Measurements from ENCODE around the gene FBXO7.

FBXO7 gene

DNA sequence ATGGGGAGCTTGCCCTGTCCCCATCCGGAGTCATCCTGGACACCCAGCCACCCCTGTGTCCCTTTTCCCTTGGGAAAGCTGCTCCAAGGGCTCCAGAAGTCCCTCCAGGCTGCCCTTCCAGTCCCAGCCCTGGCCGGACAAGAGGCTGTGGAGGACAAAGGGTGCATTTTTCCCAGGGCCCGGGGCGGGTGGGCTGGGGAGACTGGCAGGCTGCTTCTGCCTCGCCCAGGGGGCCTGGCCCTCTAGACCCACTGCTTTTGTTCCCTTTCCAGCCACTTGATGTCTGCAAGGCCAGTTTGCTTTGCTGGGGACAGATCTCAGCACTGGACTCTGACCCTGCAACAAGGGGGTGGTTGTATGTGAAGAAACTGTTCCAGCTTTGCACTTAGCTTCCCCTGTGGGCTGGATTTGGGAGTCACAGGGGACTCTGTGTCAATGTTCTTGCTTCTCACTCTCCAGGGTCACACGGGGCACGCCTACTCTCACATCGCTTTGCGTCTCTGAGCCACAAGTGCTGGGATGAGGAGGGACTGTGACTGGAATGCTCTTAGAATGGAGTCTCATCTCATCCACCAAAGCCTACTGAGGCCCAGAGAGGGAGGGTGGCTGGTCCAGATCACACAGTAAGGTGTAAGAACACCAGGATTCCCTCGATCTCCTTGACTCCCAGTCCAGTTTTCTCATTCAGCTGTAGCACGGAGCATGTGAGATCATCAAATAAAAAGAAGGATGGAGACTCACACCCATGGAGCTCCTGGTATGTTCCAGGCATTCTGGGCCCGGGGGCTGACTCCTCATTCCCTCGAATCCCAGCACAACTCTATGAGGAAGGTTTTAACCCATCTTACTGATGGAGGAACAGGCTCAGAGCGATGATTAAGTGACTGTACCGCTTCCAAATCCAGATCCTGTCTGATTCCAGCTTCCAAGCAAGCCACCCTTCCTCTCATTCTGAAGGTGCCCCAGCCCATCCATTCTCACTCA is 59.9 kb downstream of the FBXO7 start:
- no peak for TF ChIP-seq POLR2AphosphoS5 (IDR thresholded peaks at IDR 0.05; ENCODE audit: low read depth, low read length)
- TF ChIP-seq TAF1 (IDR thresholded peaks at IDR 0.05; ENCODE audit: borderline replicate concordance, low read depth, low read length): no peak
- no peak for TF ChIP-seq POLR2A (IDR thresholded peaks at IDR 0.05; ENCODE audit: low read depth, low read length)
- DNase-seq (ENCODE audit: insufficient read length) (no peak), FAIRE-seq (no peak)

DNA sequence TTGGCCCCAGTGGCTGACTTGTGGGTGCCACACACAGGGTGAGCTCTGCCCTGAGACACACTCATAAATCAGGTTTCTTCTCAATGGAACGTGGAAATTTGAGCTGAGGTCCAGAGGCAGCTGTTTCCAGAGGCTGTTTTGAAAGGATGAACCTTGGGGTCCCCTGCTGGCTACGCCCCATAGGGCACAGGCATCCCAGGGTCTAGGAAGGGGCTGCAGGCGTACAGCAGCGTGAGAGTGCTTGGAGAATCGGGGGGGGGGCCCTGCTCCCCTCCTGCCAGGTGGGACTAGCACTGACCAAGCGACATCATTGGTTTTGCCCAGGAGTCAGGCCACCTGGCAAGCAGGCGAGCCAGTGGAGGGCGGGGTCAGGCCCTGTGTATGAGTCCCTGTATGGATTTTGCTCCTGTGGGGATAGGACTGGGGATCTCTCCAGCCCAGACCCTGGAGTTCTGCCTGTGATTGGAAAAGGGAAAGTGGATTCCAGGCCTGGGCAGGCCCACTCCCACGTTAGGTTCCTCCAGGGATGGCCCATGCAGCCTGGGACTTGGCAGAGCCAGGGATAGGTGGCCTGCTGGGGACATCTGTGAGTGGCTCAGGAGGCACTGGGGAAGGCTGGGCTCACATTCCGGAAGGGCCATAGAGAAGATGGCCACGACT is 61.0 kb downstream of the FBXO7 start:
- DNase-seq (ENCODE audit: insufficient read length): no peak
- TF ChIP-seq POLR2A (IDR thresholded peaks at IDR 0.05; ENCODE audit: low read depth, low read length) (no peak), TAF1 (IDR thresholded peaks at IDR 0.05; ENCODE audit: borderline replicate concordance, low read depth, low read length) (no peak), POLR2AphosphoS5 (IDR thresholded peaks at IDR 0.05; ENCODE audit: low read depth, low read length) (no peak)
- FAIRE-seq: no peak

DNA sequence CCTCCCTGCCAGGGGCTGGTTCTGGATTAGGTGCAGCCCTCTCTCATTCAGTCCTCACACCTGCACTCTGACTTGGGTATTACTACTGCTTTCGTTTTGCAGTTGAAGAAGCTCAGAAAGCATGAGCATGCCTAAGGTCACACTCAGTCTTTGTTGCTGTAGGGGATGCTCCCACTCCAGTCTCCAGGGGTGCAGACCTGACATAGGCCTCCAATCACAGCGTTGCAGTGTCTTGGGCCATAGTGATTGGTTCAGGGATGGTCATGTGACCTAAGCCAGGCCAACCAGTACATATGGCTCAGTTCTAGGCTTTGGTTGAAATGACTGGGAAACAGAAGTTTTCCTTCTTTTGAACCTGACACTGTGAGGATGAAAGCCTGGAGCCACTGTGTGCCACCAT is 61.7 kb downstream of the FBXO7 start:
- no peak for DNase-seq (ENCODE audit: insufficient read length)
- no peak for TF ChIP-seq POLR2A (IDR thresholded peaks at IDR 0.05; ENCODE audit: low read depth, low read length)
- no peak for TF ChIP-seq TAF1 (IDR thresholded peaks at IDR 0.05; ENCODE audit: borderline replicate concordance, low read depth, low read length)
- no peak for TF ChIP-seq POLR2AphosphoS5 (IDR thresholded peaks at IDR 0.05; ENCODE audit: low read depth, low read length)
- no peak for FAIRE-seq

DNA sequence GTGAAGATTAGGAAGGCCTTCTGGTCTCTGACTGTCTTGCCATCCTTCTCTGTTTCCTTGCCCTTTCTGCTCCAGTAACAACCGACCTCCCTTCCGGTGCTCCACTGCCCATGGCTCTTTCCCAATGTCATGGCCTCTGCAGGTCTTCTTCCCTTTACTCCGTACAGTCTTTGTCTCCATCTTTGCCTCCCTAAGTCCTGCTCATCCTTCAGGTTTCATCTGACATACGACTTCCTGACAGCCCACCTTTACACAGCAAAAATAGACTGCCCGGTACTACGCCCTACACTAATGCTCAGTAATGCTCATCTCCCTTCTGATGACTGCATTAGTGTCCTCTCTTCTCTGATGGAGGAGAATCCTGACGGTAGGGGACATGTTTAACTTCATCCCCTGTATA is 63.9 kb downstream of the FBXO7 start:
- no peak for TF ChIP-seq POLR2A (IDR thresholded peaks at IDR 0.05; ENCODE audit: low read depth, low read length)
- no peak for TF ChIP-seq TAF1 (IDR thresholded peaks at IDR 0.05; ENCODE audit: borderline replicate concordance, low read depth, low read length)
- TF ChIP-seq POLR2AphosphoS5 (IDR thresholded peaks at IDR 0.05; ENCODE audit: low read depth, low read length): no peak
- FAIRE-seq (no peak), DNase-seq (ENCODE audit: insufficient read length) (no peak)

DNA sequence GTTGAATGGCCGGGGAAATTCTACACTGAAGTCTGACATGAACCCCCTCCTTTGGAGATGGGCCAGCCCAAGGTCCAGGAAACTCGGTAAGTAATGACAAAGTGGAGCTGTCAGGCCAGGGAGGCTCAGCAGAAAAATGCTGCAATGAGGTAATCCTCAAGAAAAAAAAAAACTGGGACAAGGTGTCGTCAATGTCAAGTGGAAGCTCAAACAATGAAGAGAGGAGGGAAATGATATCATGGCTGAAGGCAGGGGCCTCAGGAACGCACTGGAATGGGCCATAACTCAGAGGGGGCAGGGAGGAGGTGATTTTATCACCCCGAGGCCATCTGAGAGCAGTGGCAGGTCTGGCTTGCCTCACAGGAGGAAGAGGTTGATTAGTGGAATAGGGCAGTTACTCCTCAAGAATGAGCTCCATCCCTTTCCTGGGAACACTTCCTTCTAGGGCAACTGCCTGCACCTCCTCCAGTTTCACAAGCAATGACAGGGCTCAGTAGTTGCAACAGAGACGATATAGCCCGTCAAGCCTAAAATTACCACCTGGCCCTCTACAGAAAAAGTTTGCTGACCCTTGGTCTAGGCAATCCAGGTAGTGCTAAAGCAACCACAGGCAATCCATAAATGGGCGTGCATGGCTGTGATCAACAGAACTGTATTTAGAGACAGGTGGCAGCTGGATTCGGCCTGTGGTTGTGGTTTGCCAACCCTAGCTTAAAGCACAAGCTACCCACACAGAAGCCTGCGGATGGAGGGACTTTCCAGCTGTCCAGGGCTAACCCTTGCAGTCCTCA is 65.2 kb downstream of the FBXO7 start:
- DNase-seq (ENCODE audit: insufficient read length) (no peak), FAIRE-seq (no peak)
- no peak for TF ChIP-seq POLR2A (IDR thresholded peaks at IDR 0.05; ENCODE audit: low read depth, low read length)
- no peak for TF ChIP-seq POLR2AphosphoS5 (IDR thresholded peaks at IDR 0.05; ENCODE audit: low read depth, low read length)
- no peak for TF ChIP-seq TAF1 (IDR thresholded peaks at IDR 0.05; ENCODE audit: borderline replicate concordance, low read depth, low read length)

DNA sequence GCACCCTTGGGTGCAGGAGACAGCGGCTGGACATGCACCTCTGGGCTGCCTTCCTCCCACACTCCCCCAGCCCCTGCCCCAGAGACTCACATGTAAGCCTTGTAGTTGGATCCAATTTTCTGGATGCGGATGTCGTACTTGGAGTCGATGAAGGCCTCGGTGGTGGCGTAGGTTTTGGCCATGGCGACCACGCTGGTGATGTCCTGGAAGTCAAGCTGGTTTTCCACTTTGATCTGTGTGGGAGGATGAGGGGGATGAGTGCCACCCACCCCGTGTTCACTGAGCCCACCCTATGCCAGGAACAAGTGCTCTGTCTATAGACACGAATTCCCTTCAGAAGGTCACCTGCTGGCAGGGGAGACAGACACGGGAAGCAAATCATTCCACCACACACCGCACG is 66.9 kb downstream of the FBXO7 start:
- FAIRE-seq (no peak), DNase-seq (ENCODE audit: insufficient read length) (no peak)
- TF ChIP-seq TAF1 (IDR thresholded peaks at IDR 0.05; ENCODE audit: borderline replicate concordance, low read depth, low read length) (no peak), POLR2AphosphoS5 (IDR thresholded peaks at IDR 0.05; ENCODE audit: low read depth, low read length) (no peak), POLR2A (IDR thresholded peaks at IDR 0.05; ENCODE audit: low read depth, low read length) (no peak)

DNA sequence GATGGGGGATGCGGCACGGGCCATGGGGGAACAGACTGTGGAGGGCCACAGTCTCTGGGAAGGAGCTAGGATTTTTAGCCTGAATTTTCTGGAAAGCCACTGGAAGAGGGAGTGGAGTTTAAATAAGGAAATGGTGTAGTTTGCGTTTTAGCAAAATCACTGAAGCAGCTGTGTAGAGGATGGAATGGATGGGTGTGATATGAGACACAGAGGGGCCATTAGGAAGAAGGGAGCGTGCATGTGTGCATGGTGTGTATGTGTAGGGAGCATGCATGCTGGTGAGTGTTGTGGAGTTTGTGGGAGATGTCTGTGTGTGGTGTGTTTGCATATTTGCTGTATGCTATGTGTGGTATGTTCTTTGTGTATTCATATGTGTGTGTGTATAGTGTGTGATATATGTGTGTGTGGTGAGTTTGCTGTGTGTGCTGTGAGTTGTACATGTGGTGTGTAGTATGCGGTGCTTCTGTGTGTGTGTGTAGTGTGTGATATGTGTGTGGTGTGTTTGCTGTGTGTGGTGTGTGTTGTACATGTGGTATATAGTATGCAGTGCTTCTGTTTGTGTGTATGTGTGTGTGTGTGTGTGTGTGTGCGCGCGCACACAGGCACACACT is 67.6 kb downstream of the FBXO7 start:
- DNase-seq (ENCODE audit: insufficient read length): no peak
- FAIRE-seq: no peak
- no peak for TF ChIP-seq POLR2AphosphoS5 (IDR thresholded peaks at IDR 0.05; ENCODE audit: low read depth, low read length)
- no peak for TF ChIP-seq TAF1 (IDR thresholded peaks at IDR 0.05; ENCODE audit: borderline replicate concordance, low read depth, low read length)
- no peak for TF ChIP-seq POLR2A (IDR thresholded peaks at IDR 0.05; ENCODE audit: low read depth, low read length)

DNA sequence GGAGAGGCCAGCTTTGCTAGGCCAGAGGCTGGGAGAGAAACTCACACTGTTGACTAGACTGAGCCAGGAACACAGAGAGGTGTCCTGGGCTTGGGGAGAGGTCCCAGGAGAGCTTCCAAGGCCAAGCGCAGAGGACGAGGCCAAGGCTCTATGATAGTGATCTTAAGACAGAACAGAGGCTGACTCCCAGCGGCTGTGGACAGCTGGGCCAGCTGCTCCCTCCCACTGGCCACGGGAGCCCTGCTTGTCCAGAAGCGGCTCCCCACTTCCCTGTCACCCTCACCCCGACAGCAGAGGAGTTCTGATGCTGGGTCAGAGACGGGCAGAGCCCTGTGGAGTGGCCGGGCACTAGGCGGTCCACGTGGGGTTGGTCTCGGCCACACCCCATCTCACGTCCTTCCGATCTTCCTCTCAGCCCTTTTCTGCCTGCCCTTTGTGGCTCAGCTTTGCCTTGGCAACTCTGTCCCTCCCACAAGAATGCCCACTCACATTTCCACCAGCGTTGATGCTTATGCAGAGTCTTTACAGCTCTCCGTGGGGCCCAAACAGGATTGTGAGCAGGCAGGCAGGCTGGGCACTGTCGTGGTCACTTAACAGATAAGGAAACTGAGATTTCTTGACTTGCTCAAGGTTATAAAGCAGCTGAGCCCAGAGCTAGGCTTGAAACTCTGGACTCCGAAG is 68.2 kb downstream of the FBXO7 start:
- FAIRE-seq (no peak), DNase-seq (ENCODE audit: insufficient read length) (no peak)
- TF ChIP-seq POLR2AphosphoS5 (IDR thresholded peaks at IDR 0.05; ENCODE audit: low read depth, low read length) (no peak), TAF1 (IDR thresholded peaks at IDR 0.05; ENCODE audit: borderline replicate concordance, low read depth, low read length) (no peak), POLR2A (IDR thresholded peaks at IDR 0.05; ENCODE audit: low read depth, low read length) (no peak)

DNA sequence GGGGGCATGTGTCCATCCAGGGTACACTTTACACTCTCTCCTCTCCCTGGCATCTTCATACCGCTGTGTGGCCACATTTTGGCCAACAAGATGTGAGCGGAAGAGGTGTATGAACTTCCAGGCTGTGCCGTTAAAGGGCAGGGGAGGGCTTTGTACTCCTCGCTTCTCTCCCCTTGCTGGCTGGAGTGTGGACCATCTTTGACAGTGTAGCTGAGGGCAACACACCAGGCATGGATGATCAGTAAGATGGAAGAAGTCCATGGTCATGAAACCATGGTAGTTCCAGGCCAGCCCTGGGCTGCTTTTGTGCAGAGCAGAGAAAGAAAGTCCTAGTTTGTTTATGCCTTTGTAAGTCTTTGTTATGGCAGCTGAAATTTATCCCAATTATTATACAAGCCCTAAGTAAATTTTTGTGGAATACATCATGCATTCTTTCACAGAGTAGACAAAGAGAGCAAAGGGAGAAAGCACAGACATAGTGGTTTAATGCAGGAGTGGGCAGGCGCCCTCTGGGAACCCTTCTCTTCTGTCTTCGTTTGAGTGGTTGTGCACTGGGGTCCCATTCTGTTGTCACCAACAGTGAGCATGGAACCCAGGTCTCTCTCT is 70.4 kb downstream of the FBXO7 start:
- DNase-seq (ENCODE audit: insufficient read length): no peak
- TF ChIP-seq POLR2AphosphoS5 (IDR thresholded peaks at IDR 0.05; ENCODE audit: low read depth, low read length): no peak
- TF ChIP-seq TAF1 (IDR thresholded peaks at IDR 0.05; ENCODE audit: borderline replicate concordance, low read depth, low read length): no peak
- TF ChIP-seq POLR2A (IDR thresholded peaks at IDR 0.05; ENCODE audit: low read depth, low read length): no peak
- no peak for FAIRE-seq

DNA sequence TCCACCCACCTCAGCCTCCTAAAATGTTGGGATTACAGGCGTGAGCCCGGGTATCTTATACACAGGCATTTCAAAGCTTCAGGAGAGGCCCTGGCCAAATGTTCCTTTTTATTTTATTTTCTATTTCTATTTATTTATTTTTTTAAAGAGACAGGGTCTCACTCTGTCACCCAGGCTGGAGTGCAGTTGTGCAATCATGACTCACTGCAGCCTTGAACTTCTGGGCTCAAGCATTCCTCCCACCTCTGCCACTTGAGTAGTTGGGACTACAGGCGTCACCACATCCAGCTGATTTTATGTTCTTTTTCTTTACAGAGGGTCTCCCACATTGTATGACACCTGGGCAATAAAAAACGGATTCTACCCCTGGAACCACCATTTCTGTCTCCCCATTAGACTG is 71.2 kb downstream of the FBXO7 start:
- TF ChIP-seq POLR2A (IDR thresholded peaks at IDR 0.05; ENCODE audit: low read depth, low read length) (no peak), POLR2AphosphoS5 (IDR thresholded peaks at IDR 0.05; ENCODE audit: low read depth, low read length) (no peak), TAF1 (IDR thresholded peaks at IDR 0.05; ENCODE audit: borderline replicate concordance, low read depth, low read length) (no peak)
- no peak for FAIRE-seq
- DNase-seq (ENCODE audit: insufficient read length): no peak
